Stimulated activated memory B cell treated with anti-CD40 and anti-IgM and Interleukin-4, amounts not matched to agents 10 μg/mL and 1 μg/mL and 100 μg/mL, for 72 hours (primary cell): ENCODE measurements around the gene CDH20.

Source experiments
- ATAC-seq: fragments of 150-1000 bp; cut with Tn5 transposase; 2 replicates; pipeline ENCODE4 v1.10.0; 2021
- H3K27ac Mint-ChIP-seq: one replicate; pipeline ENCODE4 v1.8.0; 2022; ENCODE audit warnings: mild to moderate bottlenecking, mixed read lengths
- H3K27me3 Mint-ChIP-seq: one replicate; pipeline ENCODE4 v1.8.0; 2022; ENCODE audit warnings: mixed read lengths
- H3K36me3 Mint-ChIP-seq: one replicate; pipeline ENCODE4 v1.8.0; 2022; ENCODE audit warnings: mixed read lengths
- H3K4me1 Mint-ChIP-seq: one replicate; pipeline ENCODE4 v1.8.0; 2022; ENCODE audit warnings: mixed read lengths
- H3K4me3 Mint-ChIP-seq: one replicate; pipeline ENCODE4 v1.8.0; 2022; ENCODE audit warnings: mild to moderate bottlenecking, moderate library complexity, mixed read lengths
- H3K9me3 Mint-ChIP-seq: one replicate; pipeline ENCODE4 v1.8.0; 2022; ENCODE audit warnings: mixed read lengths

The CDH20 gene

GRCh38 chr18:61435064-61435652 is 101.9 kb downstream of the CDH20 start:
- H3K9me3 Mint-ChIP-seq: no peaks in the 10 kb centered on the region
- no peak for ATAC-seq
- H3K4me3 Mint-ChIP-seq: no peak overlapping the region
- H3K27me3 Mint-ChIP-seq: no peaks in the 10 kb centered on the region
- H3K27ac Mint-ChIP-seq: no peak overlapping the region
- H3K36me3 Mint-ChIP-seq: no peaks in the 10 kb centered on the region
- no peaks in the 10 kb centered on the region for H3K4me1 Mint-ChIP-seq

- peaks cover 13% of the 10 kb centered on the region for H3K9me3 Mint-ChIP-seq
- no peak overlapping the region for H3K27ac Mint-ChIP-seq
- ATAC-seq: no peak
- no peaks in the 10 kb centered on the region for H3K27me3 Mint-ChIP-seq
- peaks cover 7% of the 10 kb centered on the region for H3K4me1 Mint-ChIP-seq
- H3K36me3 Mint-ChIP-seq: no peaks in the 10 kb centered on the region
- no peak overlapping the region for H3K4me3 Mint-ChIP-seq
These were observed 110.0 kb downstream of the CDH20 start for GRCh38 chr18:61443081-61443725.

GRCh38 chr18:61448316-61448715 is 115.1 kb downstream of the CDH20 start:
- Mint-ChIP-seq H3K4me3 (no peak overlapping the region), H3K36me3 (no peaks in the 10 kb centered on the region), H3K4me1 (peaks cover 16% of the 10 kb centered on the region), H3K27me3 (no peaks in the 10 kb centered on the region), H3K9me3 (peaks cover 13% of the 10 kb centered on the region), H3K27ac (peak overlapping the region; percentile 10)
- ATAC-seq: peak; percentile 75

GRCh38 chr18:61459896-61460648 is 126.8 kb downstream of the CDH20 start:
- H3K27ac Mint-ChIP-seq: no peak overlapping the region
- no peak overlapping the region for H3K4me3 Mint-ChIP-seq
- no peaks in the 10 kb centered on the region for H3K4me1 Mint-ChIP-seq
- H3K9me3 Mint-ChIP-seq: no peaks in the 10 kb centered on the region
- ATAC-seq: no peak
- H3K27me3 Mint-ChIP-seq: peaks cover 8% of the 10 kb centered on the region
- H3K36me3 Mint-ChIP-seq: no peaks in the 10 kb centered on the region

GRCh38 chr18:61464551-61465142 is 131.4 kb downstream of the CDH20 start:
- H3K27me3 Mint-ChIP-seq: peaks cover 2% of the 10 kb centered on the region
- H3K4me3 Mint-ChIP-seq: no peak overlapping the region
- no peak overlapping the region for H3K27ac Mint-ChIP-seq
- ATAC-seq: no peak
- H3K9me3 Mint-ChIP-seq: no peaks in the 10 kb centered on the region
- no peaks in the 10 kb centered on the region for H3K36me3 Mint-ChIP-seq
- no peaks in the 10 kb centered on the region for H3K4me1 Mint-ChIP-seq

- H3K27me3 Mint-ChIP-seq: peaks cover 12% of the 10 kb centered on the region
- ATAC-seq: no peak
- H3K27ac Mint-ChIP-seq: no peak overlapping the region
- no peaks in the 10 kb centered on the region for H3K36me3 Mint-ChIP-seq
- H3K4me1 Mint-ChIP-seq: no peaks in the 10 kb centered on the region
- no peak overlapping the region for H3K4me3 Mint-ChIP-seq
- H3K9me3 Mint-ChIP-seq: no peaks in the 10 kb centered on the region
These were observed 133.5 kb downstream of the CDH20 start for GRCh38 chr18:61466736-61467135.

GRCh38 chr18:61470031-61470674 is 136.9 kb downstream of the CDH20 start:
- Mint-ChIP-seq H3K9me3 (no peaks in the 10 kb centered on the region), H3K27ac (no peak overlapping the region), H3K4me3 (no peak overlapping the region), H3K27me3 (peaks cover 24% of the 10 kb centered on the region), H3K36me3 (no peaks in the 10 kb centered on the region), H3K4me1 (no peaks in the 10 kb centered on the region)
- no peak for ATAC-seq

- Mint-ChIP-seq H3K27ac (no peak overlapping the region), H3K27me3 (peaks cover 27% of the 10 kb centered on the region), H3K4me3 (no peak overlapping the region), H3K36me3 (no peaks in the 10 kb centered on the region), H3K9me3 (no peaks in the 10 kb centered on the region), H3K4me1 (no peaks in the 10 kb centered on the region)
- no peak for ATAC-seq
These were observed 138.3 kb downstream of the CDH20 start for GRCh38 chr18:61471541-61471940.

GRCh38 chr18:61471942-61472341 is 138.7 kb downstream of the CDH20 start:
- H3K27me3 Mint-ChIP-seq: peaks cover 27% of the 10 kb centered on the region
- no peak overlapping the region for H3K4me3 Mint-ChIP-seq
- no peak overlapping the region for H3K27ac Mint-ChIP-seq
- no peak for ATAC-seq
- no peaks in the 10 kb centered on the region for H3K4me1 Mint-ChIP-seq
- H3K9me3 Mint-ChIP-seq: no peaks in the 10 kb centered on the region
- H3K36me3 Mint-ChIP-seq: no peaks in the 10 kb centered on the region

- H3K9me3 Mint-ChIP-seq: no peaks in the 10 kb centered on the region
- no peaks in the 10 kb centered on the region for H3K4me1 Mint-ChIP-seq
- ATAC-seq: no peak
- H3K27ac Mint-ChIP-seq: no peak overlapping the region
- no peak overlapping the region for H3K4me3 Mint-ChIP-seq
- H3K27me3 Mint-ChIP-seq: peaks cover 27% of the 10 kb centered on the region
- H3K36me3 Mint-ChIP-seq: no peaks in the 10 kb centered on the region
These were observed 141.1 kb downstream of the CDH20 start for GRCh38 chr18:61474341-61474740.

- no peaks in the 10 kb centered on the region for H3K36me3 Mint-ChIP-seq
- no peak overlapping the region for H3K4me3 Mint-ChIP-seq
- no peak overlapping the region for H3K27ac Mint-ChIP-seq
- no peaks in the 10 kb centered on the region for H3K4me1 Mint-ChIP-seq
- H3K9me3 Mint-ChIP-seq: no peaks in the 10 kb centered on the region
- ATAC-seq: no peak
- H3K27me3 Mint-ChIP-seq: peaks cover 22% of the 10 kb centered on the region
These were observed 141.7 kb downstream of the CDH20 start for GRCh38 chr18:61474918-61475317.

GRCh38 chr18:61475931-61476330 is 142.7 kb downstream of the CDH20 start:
- H3K4me3 Mint-ChIP-seq: no peak overlapping the region
- H3K36me3 Mint-ChIP-seq: no peaks in the 10 kb centered on the region
- no peak for ATAC-seq
- H3K9me3 Mint-ChIP-seq: no peaks in the 10 kb centered on the region
- no peak overlapping the region for H3K27ac Mint-ChIP-seq
- no peaks in the 10 kb centered on the region for H3K4me1 Mint-ChIP-seq
- peaks cover 15% of the 10 kb centered on the region for H3K27me3 Mint-ChIP-seq

GRCh38 chr18:61489334-61489733 is 156.1 kb downstream of the CDH20 start:
- no peaks in the 10 kb centered on the region for H3K36me3 Mint-ChIP-seq
- H3K9me3 Mint-ChIP-seq: no peaks in the 10 kb centered on the region
- ATAC-seq: no peak
- no peaks in the 10 kb centered on the region for H3K27me3 Mint-ChIP-seq
- H3K27ac Mint-ChIP-seq: no peak overlapping the region
- no peaks in the 10 kb centered on the region for H3K4me1 Mint-ChIP-seq
- no peak overlapping the region for H3K4me3 Mint-ChIP-seq

GRCh38 chr18:61496374-61496773 is 163.1 kb downstream of the CDH20 start:
- H3K4me3 Mint-ChIP-seq: no peak overlapping the region
- H3K4me1 Mint-ChIP-seq: no peaks in the 10 kb centered on the region
- H3K27ac Mint-ChIP-seq: no peak overlapping the region
- no peak for ATAC-seq
- H3K9me3 Mint-ChIP-seq: no peaks in the 10 kb centered on the region
- H3K27me3 Mint-ChIP-seq: no peaks in the 10 kb centered on the region
- no peaks in the 10 kb centered on the region for H3K36me3 Mint-ChIP-seq

GRCh38 chr18:61497422-61497821 is 164.2 kb downstream of the CDH20 start:
- H3K27me3 Mint-ChIP-seq: no peaks in the 10 kb centered on the region
- H3K9me3 Mint-ChIP-seq: no peaks in the 10 kb centered on the region
- no peaks in the 10 kb centered on the region for H3K36me3 Mint-ChIP-seq
- no peak for ATAC-seq
- H3K27ac Mint-ChIP-seq: no peak overlapping the region
- no peaks in the 10 kb centered on the region for H3K4me1 Mint-ChIP-seq
- no peak overlapping the region for H3K4me3 Mint-ChIP-seq
